HG02798 (cell line): ENCODE results near the gene ASAP2.
"Not testable (repeated sequence)": the region's sequence is repeated elsewhere in the genome, so short reads cannot be mapped to it uniquely, and the experiment has no call there.

Experiments
- ATAC-seq: cut with Tn5 transposase; IDR thresholded peaks from one replicate; pipeline ENCODE4 v1.9.1; 2021; ENCODE audit warnings: mild to moderate bottlenecking; ENCODE audit not compliant: unreplicated experiment, poor library complexity

The ASAP2 gene

DNA sequence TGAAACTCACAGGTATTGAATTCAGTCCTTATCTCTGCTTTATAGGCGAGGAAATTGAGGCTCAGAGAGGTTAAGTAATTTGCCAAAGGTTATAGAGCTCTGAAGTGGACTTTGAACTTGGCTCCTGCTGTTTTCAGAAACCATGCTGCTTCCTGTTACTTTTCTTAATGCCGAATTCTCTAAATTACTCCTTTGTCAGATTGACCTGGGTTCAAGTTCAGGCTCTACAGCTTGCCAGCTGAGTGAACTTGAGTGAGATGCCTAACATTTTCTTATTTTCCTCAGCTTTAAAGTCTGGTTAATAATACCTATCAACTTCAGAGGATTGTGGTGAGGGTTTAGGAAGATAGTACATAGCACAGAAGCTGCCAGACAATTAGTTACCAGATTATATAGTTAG lies 3.4 kb downstream of the ASAP2 start:
- no peak for ATAC-seq

DNA sequence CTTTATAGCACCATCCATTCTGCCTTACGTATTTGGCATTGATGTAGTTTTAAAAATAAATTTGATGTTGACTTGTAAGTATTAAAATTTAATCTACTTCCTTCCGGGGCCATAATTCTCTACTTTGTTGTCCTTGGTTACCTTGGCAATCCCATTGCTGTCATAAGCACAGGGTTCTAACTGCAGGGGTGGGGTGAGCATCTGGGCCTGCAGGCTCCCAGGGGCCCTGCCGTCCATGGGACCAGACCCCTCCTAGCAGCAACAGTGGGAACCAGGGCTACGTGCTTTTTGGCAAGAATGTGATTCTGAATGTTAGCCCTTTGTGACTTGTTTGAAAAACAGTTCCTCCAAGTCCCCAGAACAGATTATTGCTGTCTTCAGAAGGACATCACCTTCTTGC lies 4.9 kb downstream of the ASAP2 start:
- no peak for ATAC-seq

DNA sequence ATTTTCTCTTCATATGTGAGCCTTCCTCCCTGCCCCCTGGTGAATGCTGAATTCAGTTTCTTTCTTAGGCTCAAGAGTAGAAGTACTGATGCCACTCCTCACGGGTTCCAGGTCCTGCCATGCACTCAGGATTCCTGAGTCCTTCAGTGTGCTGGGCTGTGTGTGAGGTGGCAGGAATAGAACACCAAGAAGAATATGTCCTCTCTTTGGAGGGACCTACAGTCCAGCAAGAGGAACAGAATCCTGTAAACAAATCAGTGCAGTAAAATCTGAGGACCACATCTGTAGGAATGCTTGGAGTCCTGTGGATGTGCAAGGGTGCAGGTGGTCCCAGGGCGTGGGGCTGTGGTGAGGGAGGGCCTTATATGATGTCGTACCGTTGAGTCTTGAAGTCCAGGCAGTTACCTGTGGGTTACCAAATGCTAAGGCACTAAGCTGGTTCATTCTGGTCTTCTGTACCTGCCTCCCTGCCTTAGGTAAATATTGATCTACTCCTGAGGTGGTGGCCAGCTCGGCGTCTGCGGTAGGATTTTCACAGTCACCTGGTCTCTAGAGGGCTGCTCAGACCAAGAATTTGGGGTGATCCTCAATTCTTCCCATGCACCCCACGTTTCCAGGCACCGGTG lies 5.5 kb downstream of the ASAP2 start:
- ATAC-seq, result no peak

DNA sequence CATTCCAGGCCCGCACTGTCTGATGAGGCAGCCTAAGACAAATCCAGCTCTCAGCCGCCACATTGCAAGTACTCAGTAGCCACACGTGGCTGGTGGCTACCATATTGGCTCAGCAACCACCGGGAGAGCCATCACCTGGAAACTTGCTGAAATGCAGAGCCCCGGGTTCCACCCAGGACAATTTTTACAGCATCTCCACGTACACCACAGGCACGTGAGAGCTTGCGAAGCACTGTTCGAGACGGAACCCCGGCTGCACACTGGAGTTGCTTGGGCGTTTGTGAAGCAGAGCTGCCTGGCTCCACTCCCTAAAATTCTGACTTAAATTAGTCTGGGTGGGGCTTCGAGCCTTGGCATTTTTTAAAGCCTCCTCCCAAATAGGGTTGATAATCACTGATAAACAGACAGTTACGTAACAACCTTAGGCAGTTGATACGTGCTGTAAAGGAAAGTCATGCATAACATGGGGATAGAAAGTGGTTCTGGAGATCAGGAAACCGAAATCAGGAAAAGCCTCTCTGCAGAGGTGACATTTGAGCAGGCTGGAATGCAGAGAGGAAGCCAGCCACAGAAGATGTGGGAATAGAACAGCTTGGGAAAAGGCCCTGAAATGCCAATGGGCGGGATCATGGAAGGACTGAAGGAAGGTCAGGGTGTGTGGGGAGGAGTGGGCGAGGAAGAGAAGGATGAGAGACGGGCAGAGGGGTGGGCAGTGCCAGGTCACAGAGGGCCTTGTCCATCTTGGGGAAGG lies 6.2 kb downstream of the ASAP2 start:
- ATAC-seq, result no peak

DNA sequence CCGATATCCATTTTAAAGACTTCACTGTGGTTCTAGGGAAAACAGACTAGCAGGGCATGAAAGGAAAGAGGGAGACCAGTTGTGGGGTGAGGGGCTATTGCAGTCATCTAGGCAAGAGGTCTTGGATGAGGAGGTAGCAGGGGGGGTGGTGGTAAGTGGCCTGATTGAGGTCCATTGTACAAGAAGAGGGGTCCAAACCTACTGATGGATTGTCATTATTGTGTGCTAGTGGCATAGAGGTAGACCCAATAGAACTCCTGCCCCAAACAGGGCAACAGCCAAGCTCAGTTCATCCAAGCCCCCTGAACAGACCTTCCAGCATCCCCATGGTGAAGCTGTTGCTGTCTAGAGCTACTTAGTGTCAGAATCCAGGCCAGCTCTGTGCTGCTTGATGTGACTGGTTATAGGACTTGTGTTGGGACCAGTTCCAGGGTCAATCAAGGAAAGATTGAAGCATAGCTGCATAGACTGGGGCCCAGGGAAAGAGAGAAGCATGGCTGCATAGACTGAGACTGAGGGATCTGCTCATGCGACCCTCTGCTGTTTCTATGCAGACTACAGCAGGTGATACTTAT lies 7.0 kb downstream of the ASAP2 start:
- ATAC-seq, result no peak

DNA sequence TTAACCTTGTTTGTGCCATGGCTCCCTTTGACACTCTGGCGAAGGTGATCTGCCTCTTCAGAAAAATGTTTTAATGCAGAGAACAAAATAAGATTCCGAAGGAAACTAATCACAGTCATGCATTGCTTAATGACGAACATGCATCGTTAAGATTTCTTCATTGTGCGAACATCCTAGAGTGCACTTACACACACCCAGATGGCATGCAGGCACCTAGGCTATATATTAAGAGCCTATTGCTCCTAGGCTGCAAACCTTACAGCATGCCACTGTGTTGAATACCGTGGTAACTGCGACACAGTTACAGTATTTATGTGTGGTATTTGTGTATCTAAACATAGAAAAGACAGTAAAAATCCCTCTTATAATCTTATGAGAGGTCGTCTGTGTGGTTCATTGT lies 8.3 kb downstream of the ASAP2 start:
- no peak for ATAC-seq

DNA sequence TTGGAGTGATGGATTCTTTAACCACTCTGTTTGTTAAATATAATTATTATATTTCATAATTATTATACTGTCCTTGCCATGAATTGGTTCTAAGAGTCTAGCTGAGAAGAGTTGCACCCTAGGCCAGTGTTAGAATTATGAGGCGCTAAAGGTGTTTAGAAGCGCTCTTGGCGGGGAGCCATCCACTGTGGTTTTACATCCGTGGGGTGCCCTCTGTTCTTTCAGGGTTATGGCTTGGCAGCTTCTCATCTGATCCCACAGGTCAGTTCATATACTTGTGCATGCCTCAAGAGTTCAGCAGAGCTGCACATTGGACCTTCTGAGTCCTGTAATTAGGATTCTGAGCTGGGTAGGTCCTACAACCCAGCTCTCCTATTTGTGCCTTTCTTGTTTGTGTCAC lies 9.1 kb downstream of the ASAP2 start:
- ATAC-seq, result no peak

DNA sequence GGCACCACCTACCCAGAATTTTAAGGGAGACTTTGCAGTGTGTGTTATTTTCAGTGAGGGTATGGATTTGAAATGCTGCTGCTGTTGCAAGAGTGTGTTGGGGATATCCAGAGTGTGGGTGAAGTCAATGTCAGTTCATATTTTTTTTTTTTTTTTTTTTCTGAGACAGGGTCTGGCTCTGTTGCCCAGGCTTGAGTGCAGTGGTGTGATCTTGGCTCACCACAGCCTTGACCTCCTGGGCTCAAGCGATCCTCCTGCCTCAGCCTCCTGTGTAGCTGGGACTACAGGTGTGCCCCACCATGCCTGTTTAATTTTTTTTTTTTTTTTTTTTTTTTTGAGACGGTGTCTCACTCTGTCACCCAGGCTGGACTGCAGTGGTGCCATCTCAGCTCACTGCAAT lies 9.5 kb downstream of the ASAP2 start:
- ATAC-seq, result not testable (repeated sequence)

DNA sequence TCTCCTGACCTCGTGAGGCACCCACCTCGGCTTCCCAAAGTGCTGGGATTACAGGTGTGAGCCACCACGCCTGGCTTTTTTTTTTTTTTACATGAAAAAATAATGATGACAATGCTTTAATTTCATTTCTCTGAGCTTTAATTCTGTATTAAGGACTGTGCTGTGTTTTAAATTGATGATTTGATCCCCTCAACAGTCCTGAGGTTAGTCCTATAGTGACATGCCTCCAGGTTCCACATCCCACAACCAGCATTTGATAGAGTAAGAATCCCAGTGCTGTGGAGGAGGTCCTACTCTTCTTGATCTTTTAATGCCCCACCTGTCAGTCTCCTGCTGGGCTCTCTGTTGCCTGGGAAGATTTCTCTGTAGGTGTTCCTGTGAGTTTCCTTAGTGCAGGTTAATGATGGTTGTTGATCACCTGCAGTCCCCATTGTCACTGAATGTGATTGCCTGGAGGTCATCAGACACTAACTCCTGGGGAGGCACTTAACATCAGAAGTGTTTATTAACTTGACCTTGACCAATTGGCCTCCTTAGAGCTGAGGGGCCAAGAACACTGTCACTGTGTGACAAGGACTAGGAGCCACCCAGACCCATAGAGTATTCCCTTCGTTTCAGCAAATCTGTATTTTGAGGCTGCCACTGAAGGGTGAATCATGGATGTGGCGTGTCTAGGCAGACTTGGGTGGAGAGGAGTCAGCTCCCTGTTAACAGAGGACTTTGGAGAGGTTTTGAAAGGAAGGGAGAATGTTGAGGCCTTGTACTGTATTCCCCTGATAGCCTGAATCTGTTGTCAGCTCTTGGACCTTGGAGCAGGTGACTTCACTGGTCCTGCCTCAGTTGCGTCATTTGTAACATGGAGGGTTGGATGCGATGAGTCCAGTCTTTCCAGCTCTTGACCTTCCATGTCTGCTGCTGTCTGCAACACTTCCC lies 11.5 kb downstream of the ASAP2 start:
- ATAC-seq, result no peak

DNA sequence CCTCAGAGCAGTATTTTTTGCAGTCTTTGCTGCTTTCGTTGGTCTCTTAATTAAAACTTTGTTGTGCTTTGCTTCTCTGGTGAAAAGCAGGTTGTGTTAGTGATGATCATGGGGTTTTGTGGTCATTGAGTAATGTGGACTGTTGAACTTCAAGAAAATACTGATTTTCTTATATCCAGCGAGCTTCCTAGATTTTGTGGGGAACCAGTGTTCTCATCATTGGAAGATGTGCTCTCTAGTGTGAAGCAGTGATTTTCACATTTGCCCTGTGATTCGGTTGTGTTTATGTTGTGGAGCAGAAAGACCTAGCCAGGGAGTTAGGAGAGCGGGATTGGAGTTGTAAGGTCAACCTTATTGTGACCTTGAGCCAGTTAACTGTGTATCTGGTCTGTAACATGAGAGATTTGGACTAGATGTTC lies 12.4 kb downstream of the ASAP2 start:
- ATAC-seq, result no peak

DNA sequence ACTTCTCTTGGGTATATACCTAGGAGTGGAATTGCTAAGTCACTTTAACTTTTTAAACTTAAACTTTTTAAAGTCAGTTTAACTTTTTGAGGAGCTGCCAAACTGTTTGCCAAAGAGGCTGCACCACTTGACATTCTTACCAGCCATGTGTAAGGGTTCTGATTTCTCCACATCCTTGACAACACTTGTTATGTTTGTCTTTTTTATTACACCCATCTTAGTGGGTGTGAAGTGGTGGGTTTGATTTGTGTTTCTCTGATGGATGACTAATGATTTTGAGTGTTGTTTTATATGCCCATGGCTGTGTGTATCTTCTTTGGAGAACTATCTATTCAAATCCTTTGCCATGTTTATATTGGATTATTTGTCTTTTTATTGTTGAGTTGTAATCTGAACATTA lies 13.6 kb downstream of the ASAP2 start:
- ATAC-seq, result no peak

DNA sequence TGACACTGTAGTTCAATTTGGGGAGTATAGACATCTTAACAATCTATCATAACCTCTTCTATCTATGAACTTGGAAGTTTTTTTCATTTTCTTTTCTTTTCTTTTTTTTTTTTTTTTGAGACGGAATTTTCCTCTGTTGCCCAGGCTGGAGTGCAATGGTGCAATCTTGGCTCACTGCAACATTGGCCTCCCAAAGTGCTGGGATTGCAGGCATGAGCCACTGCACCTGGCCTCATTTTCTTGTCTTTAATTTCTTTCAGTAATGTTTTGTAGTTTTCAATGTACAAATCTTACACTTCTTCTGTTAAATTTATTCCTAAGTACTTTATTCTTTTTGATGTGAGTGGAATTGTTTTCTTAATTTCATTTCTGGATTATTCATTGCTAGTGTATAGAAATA lies 14.6 kb downstream of the ASAP2 start:
- no peak for ATAC-seq

DNA sequence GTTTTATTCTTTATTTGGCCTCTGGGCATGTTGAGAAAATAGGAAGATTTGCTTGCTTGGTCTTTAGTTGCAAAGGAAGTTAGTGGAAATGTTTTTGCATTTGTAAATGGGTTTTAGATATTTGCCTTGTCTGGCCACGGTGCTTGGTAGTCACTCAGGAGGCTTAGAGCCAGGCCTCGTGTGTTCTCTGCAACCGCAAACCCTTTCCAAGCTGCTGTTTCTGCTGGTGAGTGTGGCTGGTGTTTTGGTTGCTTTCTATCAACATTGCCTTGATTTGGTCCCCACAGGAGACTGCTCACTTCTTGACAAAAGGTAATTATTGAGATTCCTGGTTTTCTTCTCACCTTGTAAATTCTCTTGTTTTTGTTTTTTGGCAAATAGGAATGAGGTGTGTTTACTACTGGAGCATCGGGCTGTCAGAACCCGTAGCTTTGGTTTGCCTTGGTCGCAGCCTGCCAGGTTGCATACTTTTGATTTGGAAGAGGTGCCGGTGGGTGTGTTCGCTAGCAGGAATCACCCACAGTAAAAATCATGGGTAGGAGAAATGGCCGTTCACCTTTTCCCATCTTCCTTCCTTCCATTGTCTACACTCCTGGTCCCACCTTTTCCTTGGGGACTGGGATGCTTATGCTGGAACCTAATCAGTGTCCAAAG lies 15.8 kb downstream of the ASAP2 start:
- no peak for ATAC-seq

DNA sequence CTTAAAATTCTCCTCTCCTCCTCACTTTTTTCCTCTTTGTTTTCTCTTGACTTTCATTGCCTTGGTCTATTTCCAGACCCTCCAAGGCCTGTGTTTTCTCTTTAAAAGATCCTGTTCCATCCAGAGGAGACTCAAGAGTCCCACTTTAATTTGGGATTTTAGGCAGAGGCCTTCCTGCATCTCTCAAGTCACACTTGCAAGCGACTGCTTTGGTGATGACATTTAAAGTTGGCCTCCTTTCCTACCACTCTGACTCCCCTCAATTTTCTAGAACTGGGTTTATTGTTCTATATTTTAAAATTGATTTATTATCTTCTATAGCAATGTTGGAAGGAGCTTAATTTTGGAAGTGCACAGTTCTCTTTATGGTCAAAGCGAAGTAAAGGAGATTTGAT lies 16.3 kb downstream of the ASAP2 start:
- ATAC-seq, result no peak

DNA sequence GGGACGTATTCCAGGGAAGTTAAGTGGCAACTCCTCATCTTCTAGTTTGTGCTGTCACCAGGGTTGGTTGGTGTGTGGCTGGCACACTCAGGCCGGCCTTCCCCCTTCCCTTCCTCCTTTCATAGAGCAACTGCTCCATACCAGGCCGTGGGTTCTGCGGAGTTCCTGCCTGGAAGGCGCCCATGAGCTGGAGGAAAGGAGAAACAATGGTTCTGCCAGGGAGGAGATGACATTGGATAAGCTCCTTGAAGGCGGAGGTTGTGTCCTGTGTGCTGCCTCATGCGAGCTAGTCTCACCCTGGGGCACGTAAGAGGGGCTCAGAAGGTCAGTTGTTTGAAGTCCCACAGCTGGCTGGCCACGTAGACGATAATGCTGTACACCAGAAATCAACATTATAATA lies 19.2 kb downstream of the ASAP2 start:
- ATAC-seq, result no peak

DNA sequence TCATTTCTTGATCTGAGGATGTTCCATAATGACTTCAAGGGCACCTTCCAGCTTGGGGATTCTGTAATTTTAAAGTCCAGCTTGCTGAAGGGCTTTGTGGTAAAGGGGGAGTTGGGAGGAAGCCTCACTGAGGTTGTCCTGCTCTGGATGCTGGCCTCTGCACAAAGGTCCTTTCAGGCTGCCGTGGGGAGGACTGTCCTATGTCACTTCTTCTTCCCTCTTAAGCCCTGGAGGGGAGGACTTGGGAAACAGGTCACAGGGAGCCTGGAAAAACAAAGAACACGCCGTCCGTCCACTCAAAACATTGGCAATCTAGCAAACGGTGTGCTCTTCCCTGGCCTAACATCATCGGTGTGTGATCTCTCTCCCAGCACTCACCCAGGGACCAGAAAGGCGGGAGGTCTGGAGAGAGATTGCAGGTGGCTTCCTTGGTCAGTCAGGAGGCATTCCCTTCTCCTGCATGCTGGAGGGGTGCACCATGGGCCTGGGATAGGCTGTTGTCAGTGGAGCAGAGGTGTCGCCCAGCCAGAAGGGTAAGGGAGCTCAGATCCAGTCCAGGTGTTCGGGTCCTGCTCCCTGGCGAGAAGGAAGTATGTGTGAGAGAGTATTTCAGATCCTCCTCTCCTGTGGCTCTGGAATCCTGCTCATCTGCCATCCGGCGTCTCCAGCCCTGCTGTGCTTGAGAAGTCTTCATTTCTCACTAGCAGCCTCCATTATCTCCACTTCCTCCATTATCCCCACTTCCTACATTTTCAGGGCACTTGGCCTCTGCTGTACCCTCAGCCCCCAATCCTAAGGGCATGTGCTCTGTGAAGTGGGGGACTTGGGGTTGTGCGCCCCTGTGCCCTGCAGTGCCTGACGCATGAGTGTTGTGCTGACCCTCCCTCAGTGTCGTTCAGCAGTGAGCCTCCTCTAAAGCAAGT lies 20.1 kb downstream of the ASAP2 start:
- no peak for ATAC-seq

DNA sequence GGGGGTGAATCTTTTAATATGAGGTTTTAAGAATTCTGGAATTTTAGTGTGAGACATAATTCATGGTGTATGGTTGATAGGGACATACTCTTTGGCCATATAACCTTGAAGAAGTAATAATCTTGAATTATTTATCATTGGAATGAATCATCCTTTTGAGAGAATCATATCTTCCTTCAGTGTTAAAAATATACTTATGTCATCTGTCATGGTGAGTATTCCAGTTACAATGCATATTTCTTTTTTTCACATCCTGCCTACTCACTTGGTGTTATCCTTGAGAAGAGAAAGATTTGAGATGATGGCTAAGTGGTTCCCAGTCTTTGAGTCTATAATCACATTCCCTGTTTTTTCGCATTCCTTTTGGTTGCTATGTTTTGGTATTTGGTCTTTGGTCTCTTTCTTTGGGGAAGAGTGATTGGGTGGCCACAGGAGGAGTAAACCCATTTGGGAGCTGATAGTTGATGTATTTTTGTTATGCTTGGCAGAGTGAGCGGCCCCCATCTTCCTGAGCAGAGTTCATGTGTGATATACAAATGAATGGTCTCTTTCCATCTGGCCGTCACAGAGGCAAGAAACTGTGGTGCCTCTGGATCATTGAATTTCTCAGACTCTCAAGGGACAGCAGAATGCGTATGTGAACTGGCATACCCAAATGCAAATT lies 21.6 kb downstream of the ASAP2 start:
- no peak for ATAC-seq

DNA sequence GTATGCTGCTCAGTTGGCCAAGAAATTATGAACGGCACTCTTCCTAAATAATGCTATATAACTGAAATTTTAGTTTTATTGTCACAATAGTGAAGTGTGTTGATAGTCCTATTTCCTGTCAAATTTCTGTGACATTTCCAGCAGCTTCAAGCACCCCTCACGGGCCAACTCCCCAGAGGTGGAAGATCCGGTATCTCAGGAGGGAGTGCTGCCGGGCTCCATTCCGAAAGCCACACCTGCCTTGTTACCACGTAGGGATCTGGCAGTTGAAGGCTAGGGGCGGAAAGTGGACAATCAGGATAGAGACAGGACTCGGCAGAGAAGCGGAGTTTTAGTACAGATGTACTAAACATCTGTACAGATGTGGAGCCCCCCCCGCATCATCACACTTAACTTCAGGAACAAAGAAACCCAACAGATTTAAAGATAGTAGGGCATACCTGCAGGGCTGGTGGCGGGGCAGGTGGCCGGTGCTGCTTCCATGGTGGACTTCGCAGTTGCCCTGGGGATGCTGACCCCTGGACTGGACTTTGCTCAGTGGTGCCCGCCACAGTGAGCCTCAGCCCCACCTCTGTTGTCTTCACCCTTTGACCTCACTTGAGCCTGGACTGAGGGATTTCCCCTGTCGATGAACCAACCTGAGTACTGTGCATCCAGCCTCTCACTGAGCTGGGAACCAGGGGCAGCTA lies 22.3 kb downstream of the ASAP2 start:
- no peak for ATAC-seq
